Measurements from ENCODE around the gene C14orf180. TPM values are rescaled to one million over a fixed set of nuclear protein-coding genes. Genes with fewer than 3 reads are reported as not detected.
"Not testable (repeated sequence)": the region's sequence is repeated elsewhere in the genome, so short reads cannot be mapped to it uniquely, and the experiment has no call there.

The C14orf180 gene
- total and polyA plus RNA-seq, 10 of the 15 experiments (the other 5 are each of a cell fraction or from before 2014, with no cell fraction given), result not detected

DNA sequence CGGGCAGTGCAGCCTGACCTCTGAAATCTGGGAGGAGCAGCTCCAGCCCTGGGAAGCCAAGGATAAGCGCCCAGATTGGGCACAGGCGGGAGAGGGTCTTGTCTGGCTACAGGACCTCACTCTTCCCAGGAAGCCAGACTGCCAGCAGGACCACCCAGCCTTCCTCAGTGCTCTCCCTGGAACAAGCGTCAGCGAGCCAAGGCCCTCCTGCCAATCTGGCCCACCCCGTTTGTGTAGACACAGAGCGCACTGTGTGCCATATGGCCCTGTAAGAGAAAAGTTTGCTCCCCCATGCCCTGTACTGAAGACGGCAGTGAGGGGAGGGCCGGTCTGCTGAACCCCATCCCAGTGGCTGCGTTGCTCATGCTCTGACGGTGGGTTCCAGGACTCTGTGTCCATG is 1.2 kb upstream of the C14orf180 start (continued):
- TF ChIP-seq MEF2B (IDR thresholded peaks at IDR 0.05; ENCODE audit: partially characterized antibody, poor library complexity, severe bottlenecking) (no peak), SREBF2 (IDR thresholded peaks at IDR 0.05; ENCODE audit: low read length) (no peak), SP1 (IDR thresholded peaks at IDR 0.05; ENCODE audit: low read depth, low read length) (no peak), NR2F1 (conservative IDR thresholded peaks at IDR 0.05) (no peak), PAX8 (IDR thresholded peaks at IDR 0.05) (no peak), CBX3 (IDR thresholded peaks at IDR 0.05; ENCODE audit: borderline replicate concordance, low read depth) (no peak), KAT2A (conservative IDR thresholded peaks at IDR 0.05; ENCODE audit: control insufficient read depth, low read depth, low read length) (no peak), SUPT20H (IDR thresholded peaks at IDR 0.05; ENCODE audit: borderline replicate concordance, control insufficient read depth, low read depth, low read length) (no peak)
- TF ChIP-seq, protein P1, sequence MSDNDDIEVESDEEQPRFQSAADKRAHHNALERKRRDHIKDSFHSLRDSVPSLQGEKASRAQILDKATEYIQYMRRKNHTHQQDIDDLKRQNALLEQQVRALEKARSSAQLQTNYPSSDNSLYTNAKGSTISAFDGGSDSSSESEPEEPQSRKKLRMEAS (IDR thresholded peaks at IDR 0.05; ENCODE audit: low read depth, low read length), result no peak
- TF ChIP-seq, protein P2, sequence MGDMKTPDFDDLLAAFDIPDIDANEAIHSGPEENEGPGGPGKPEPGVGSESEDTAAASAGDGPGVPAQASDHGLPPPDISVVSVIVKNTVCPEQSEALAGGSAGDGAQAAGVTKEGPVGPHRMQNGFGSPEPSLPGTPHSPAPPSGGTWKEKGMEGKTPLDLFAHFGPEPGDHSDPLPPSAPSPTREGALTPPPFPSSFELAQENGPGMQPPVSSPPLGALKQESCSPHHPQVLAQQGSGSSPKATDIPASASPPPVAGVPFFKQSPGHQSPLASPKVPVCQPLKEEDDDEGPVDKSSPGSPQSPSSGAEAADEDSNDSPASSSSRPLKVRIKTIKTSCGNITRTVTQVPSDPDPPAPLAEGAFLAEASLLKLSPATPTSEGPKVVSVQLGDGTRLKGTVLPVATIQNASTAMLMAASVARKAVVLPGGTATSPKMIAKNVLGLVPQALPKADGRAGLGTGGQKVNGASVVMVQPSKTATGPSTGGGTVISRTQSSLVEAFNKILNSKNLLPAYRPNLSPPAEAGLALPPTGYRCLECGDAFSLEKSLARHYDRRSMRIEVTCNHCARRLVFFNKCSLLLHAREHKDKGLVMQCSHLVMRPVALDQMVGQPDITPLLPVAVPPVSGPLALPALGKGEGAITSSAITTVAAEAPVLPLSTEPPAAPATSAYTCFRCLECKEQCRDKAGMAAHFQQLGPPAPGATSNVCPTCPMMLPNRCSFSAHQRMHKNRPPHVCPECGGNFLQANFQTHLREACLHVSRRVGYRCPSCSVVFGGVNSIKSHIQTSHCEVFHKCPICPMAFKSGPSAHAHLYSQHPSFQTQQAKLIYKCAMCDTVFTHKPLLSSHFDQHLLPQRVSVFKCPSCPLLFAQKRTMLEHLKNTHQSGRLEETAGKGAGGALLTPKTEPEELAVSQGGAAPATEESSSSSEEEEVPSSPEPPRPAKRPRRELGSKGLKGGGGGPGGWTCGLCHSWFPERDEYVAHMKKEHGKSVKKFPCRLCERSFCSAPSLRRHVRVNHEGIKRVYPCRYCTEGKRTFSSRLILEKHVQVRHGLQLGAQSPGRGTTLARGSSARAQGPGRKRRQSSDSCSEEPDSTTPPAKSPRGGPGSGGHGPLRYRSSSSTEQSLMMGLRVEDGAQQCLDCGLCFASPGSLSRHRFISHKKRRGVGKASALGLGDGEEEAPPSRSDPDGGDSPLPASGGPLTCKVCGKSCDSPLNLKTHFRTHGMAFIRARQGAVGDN (IDR thresholded peaks at IDR 0.05), result no peak

DNA sequence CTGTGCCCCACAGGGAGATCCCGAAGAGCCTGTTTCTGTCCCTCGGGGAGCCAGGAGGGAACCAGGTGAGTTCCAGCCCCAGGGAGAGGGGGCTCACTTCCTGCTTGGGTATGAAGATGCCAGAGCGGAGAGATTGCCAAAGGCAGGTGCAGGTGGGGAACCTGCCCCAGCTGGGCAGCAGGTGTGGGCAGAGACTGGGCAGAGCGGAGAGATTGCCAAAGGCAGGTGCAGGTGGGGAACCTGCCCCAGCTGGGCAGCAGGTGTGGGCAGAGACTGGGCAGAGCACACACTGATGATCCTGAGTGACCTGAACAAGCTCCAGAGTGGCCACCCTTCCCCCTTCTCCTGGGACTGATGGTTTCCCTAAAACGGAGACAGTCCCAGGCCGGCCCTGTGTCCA is 375 bp downstream of the C14orf180 start:
- H3K4me2 ChIP-seq (ENCODE audit: control insufficient read depth, insufficient read depth); H3K36me3 ChIP-seq (ENCODE audit: control insufficient read depth in 2 of 2, insufficient read depth in 2 of 2, low read length in 1 of 2); H3K79me2 ChIP-seq (ENCODE audit: control insufficient read depth, insufficient read depth, low read length); POLR2A ChIA-PET; DNase-seq (ENCODE audit: low read depth, low spot score); BruUV-seq (replicated peaks); H3K27ac ChIP-seq (ENCODE audit: control insufficient read depth, insufficient read depth); RAD21 ChIA-PET (ENCODE audit: unreplicated experiment); ATAC-seq; H3K9ac ChIP-seq (ENCODE audit: control insufficient read depth, insufficient read depth, low read length); H3K9me3 ChIP-seq (replicated peaks; ENCODE audit: control insufficient read depth, insufficient read depth, low read length); CTCF ChIA-PET; H2AFZ ChIP-seq (ENCODE audit: control insufficient read depth, low read depth, low read length); FAIRE-seq; H3K4me1 ChIP-seq (ENCODE audit: control insufficient read depth, insufficient read depth, low read length); H4K20me1 ChIP-seq (ENCODE audit: control insufficient read depth, insufficient read depth); intact Hi-C loops (cut with micrococcal nuclease; ENCODE audit: unreplicated experiment); H3K4me3 ChIP-seq; in situ Hi-C loops (cut with MboI); H3K27me3 ChIP-seq (replicated peaks in 1 of 2; ENCODE audit: control insufficient read depth in 2 of 2, insufficient read depth in 2 of 2, low read length in 1 of 2); SMC1A ChIA-PET (ENCODE audit: uncharacterized antibody, unreplicated experiment): not testable (repeated sequence)
- WGBS (ENCODE audit: insufficient coverage, insufficient replicate concordance, low lambda C conversion rate, missing lambda C conversion rate), result 10% methylated on average over 6 of the region's 6 CpGs

All from GM12878 (cell line).